K562 (cell line): Measurements from ENCODE around the gene DSTYK. TPM values are rescaled to one million over a fixed set of nuclear protein-coding genes. Genes with fewer than 3 reads are reported as not detected.

ENCODE experiments used
- CXXC5 ChIP-seq: fragments of 250-450 bp; sonication (Bioruptor Pico); IDR thresholded peaks from 2 replicates; pipeline ENCODE4 v1.8.0; 2022; ENCODE audit warnings: inconsistent platforms, mild to moderate bottlenecking, moderate library complexity
- GABPB1 ChIP-seq: sonication (generic); formaldehyde crosslinking; IDR thresholded peaks from 2 replicates; pipeline ENCODE4 v1.8.0; 2022; ENCODE audit warnings: mild to moderate bottlenecking, missing genetic modification reagents
- MAFF ChIP-seq: IDR thresholded peaks from 2 replicates; pipeline ENCODE4 v1.6.1; 2012; ENCODE audit warnings: low read length, improper control_type of control experiment
- PHTF2 ChIP-seq: fragments of 250-450 bp; sonication (Bioruptor Pico); IDR thresholded peaks from 2 replicates; pipeline ENCODE4 v1.5.0; 2021; ENCODE audit warnings: mild to moderate bottlenecking
- RAD21 ChIP-seq, 2 experiments: fragments of 250-450 bp in 1 of 2; fragments of 450-650 bp in 1 of 2; sonication (Bioruptor Pico) in 1 of 2; formaldehyde crosslinking in 1 of 2; IDR thresholded peaks in 1 of 2; conservative IDR thresholded peaks in 1 of 2; 2 replicates each; pipeline versions ENCODE4 v1.4.0 to v1.8.0; 2020 to 2022; ENCODE audit warnings: mild to moderate bottlenecking in 2 of 2, moderate library complexity in 1 of 2
- RBM39 ChIP-seq: fragments of 200-400 bp; formaldehyde crosslinking; optimal IDR thresholded peaks from 2 replicates; pipeline ENCODE3; 2018; ENCODE audit warnings: low read depth, low read length
- RFX1 ChIP-seq: fragments of 450-650 bp; IDR thresholded peaks from 2 replicates; pipeline ENCODE4 v1.6.1; 2016; ENCODE audit warnings: mild to moderate bottlenecking, moderate library complexity
- STAT5A ChIP-seq: IDR thresholded peaks from 2 replicates; pipeline ENCODE4 v1.6.1; 2012; ENCODE audit warnings: low read length, inconsistent platforms, borderline replicate concordance
- WHSC1 ChIP-seq: IDR thresholded peaks from one replicate; pipeline ENCODE4 v1.6.1; 2012; ENCODE audit warnings: low read length, control low read depth, inconsistent platforms
- ZNF444 ChIP-seq: fragments of 250-450 bp; sonication (Bioruptor Pico); IDR thresholded peaks from 2 replicates; pipeline ENCODE4 v1.4.0; 2020; ENCODE audit warnings: mild to moderate bottlenecking, moderate library complexity
- ZNF766 ChIP-seq: fragments of 200-800 bp; sonication (Bioruptor generic); conservative IDR thresholded peaks from 2 replicates; pipeline ENCODE4 v1.6.1; 2016; ENCODE audit warnings: missing genetic modification characterization, missing compliant biosample characterization
- polyA plus RNA-seq, 8 experiments: library from polyadenylated mRNA; depleted of rRNA in 4 of 8; stranded (reverse) in 5 of 8; unstranded in 3 of 8; fragments of >200 nt; fragmentation: Nextera tagmentation in 2 of 8; fragmentation: Illumina TruSeq in 1 of 8; extraction: Ambion mirVana in 2 of 8; extraction: Trizol in 1 of 8; gene quantifications; 2 replicates each; pipeline versions ENCODE4 v1.2.1 to v1.2.3, GENCODE V29; 2011 to 2014; ENCODE audit warnings: inconsistent platforms in 1 of 8, missing spikeins in 1 of 8
- total RNA-seq, 7 experiments: library from RNA; depleted of rRNA in 6 of 7; stranded (reverse); fragments of >200 nt in 6 of 7; fragmentation: Illumina TruSeq in 2 of 7; extraction: Trizol in 2 of 7; gene quantifications; 2 replicates each; pipeline versions ENCODE4 v1.2.1 to v1.2.3, GENCODE V29; 2011 to 2021; ENCODE audit warnings: low replicate concordance in 1 of 7
- TF ChIP-seq, protein P1 (sequence below): fragments of 250-450 bp; sonication (Bioruptor Pico); IDR thresholded peaks from 2 replicates; pipeline ENCODE4 v1.8.0; 2021; ENCODE audit warnings: mild to moderate bottlenecking, moderate library complexity

The DSTYK gene
- total and polyA plus RNA-seq, 9 of the 15 experiments (the other 6 are each of a cell fraction or from before 2014, with no cell fraction given), result 4.2 to 7.1 (median 6.2) TPM

DNA sequence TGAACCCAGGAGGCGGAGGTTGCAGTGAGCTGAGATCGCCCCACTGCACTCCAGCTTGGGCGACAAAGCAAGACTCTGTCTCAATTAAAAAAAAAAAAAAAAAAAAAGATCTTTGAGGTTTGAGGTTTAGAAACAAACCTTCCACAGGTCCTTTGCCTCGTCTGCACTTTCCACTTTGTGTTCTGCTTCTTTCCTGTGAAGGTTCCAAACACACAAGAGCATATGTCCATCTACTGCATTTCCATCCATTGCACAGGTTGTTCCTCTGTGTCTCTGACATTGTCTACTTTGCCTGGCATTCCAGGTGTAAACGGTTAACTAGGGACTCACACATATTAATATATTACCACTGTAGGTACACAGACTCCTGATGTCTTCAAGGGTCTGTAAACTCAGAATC is 40.1 kb downstream of the DSTYK start (continued):
- TF ChIP-seq RAD21 (CRISPR knock-in tag; conservative IDR thresholded peaks at IDR 0.05 in 1 of 2, IDR thresholded peaks at IDR 0.05 in 1 of 2), result no peak
- TF ChIP-seq, protein P1, sequence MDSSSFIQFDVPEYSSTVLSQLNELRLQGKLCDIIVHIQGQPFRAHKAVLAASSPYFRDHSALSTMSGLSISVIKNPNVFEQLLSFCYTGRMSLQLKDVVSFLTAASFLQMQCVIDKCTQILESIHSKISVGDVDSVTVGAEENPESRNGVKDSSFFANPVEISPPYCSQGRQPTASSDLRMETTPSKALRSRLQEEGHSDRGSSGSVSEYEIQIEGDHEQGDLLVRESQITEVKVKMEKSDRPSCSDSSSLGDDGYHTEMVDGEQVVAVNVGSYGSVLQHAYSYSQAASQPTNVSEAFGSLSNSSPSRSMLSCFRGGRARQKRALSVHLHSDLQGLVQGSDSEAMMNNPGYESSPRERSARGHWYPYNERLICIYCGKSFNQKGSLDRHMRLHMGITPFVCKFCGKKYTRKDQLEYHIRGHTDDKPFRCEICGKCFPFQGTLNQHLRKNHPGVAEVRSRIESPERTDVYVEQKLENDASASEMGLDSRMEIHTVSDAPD, result no peak
- TF ChIP-seq ZNF766, result no peak
- TF ChIP-seq ZNF444 (CRISPR knock-in tag), result no peak
- no peak for TF ChIP-seq WHSC1
- TF ChIP-seq CXXC5 (CRISPR knock-in tag), result peak; percentile 5; the same call in 1 of the 2 replicates
- no peak for TF ChIP-seq MAFF
- no peak for TF ChIP-seq RFX1
- TF ChIP-seq STAT5A, result no peak
- no peak for TF ChIP-seq RBM39
- 0 out of 2 replicates have a peak, but pooled peaks have one; percentile 28 for TF ChIP-seq GABPB1 (CRISPR knock-in tag)
- no peak for TF ChIP-seq PHTF2 (CRISPR knock-in tag)
